HEK293 (cell line): Measurements from ENCODE around the gene MAVS.
A peak's percentile ranks its signal among the peaks of the same experiment; 100 is the strongest.

ENCODE experiments used
- CTCF ChIA-PET: fragments of 350-600 bp; formaldehyde crosslinking; extraction: SDS; loops from one replicate; lab custom pipeline; 2021; ENCODE audit warnings: antibody characterized with exemption; lab: Yijun Ruan, JAX
- POLR2A ChIA-PET: fragments of 300-600 bp; formaldehyde crosslinking; extraction: SDS; loops from one replicate; lab custom pipeline; 2020; ENCODE audit warnings: antibody characterized with exemption, inconsistent platforms; lab: Yijun Ruan, JAX
- H3K27ac ChIP-seq: fragments of 200-500 bp; sonication (Bioruptor generic); 2 replicates; pipeline ENCODE4 v1.5.1; 2014; ENCODE audit warnings: low read depth, low read length, control low read depth, inconsistent platforms; ENCODE audit errors: extremely low read depth
- H3K36me3 ChIP-seq, 2 experiments: fragments of 200-500 bp in 1 of 2; sonication (Bioruptor generic) in 1 of 2; 1 replicate in 1 of 2; 2 replicates in 1 of 2; pipeline ENCODE4 v1.5.1; 2014 to 2017; ENCODE audit warnings: inconsistent platforms in 2 of 2, low read length in 2 of 2; ENCODE audit not compliant: control insufficient read depth in 2 of 2, insufficient read depth in 1 of 2
- H3K4me1 ChIP-seq: fragments of 200-500 bp; sonication (Bioruptor generic); 2 replicates; pipeline ENCODE4 v1.5.1; 2014; ENCODE audit warnings: mild to moderate bottlenecking, low read length, inconsistent platforms; ENCODE audit not compliant: control insufficient read depth, insufficient read depth
- H3K4me3 ChIP-seq: 2 replicates; pipeline ENCODE4 v1.5.1; 2011; ENCODE audit warnings: low read depth, mild to moderate bottlenecking, control low read depth, low read length, moderate library complexity
- H3K9me3 ChIP-seq: fragments of 200-500 bp; sonication (Bioruptor generic); 2 replicates; pipeline ENCODE4 v1.5.1; 2014; ENCODE audit warnings: low read depth, low read length, inconsistent platforms; ENCODE audit not compliant: control insufficient read depth, insufficient read depth
- ZFP3 ChIP-seq: fragments of 450-650 bp; formaldehyde crosslinking; IDR thresholded peaks from 2 replicates; pipeline ENCODE4 v1.5.1; 2016; ENCODE audit warnings: low read depth, missing biosample characterization, missing genetic modification characterization
- ZFP37 ChIP-seq: fragments of 450-650 bp; formaldehyde crosslinking; IDR thresholded peaks from 2 replicates; pipeline ENCODE4 v1.5.1; 2016; ENCODE audit warnings: missing biosample characterization, missing genetic modification characterization
- ZNF140 ChIP-seq: fragments of 450-650 bp; formaldehyde crosslinking; IDR thresholded peaks from 2 replicates; pipeline ENCODE4 v1.5.1; 2016; ENCODE audit warnings: missing biosample characterization, missing genetic modification characterization
- ZNF157 ChIP-seq: fragments of 450-650 bp; formaldehyde crosslinking; IDR thresholded peaks from 2 replicates; pipeline ENCODE4 v1.5.1; 2016; ENCODE audit warnings: missing biosample characterization, missing genetic modification characterization
- ZNF248 ChIP-seq: fragments of 450-650 bp; formaldehyde crosslinking; IDR thresholded peaks from 2 replicates; pipeline ENCODE4 v1.5.1; 2017; ENCODE audit warnings: missing biosample characterization, missing genetic modification characterization
- ZNF266 ChIP-seq: fragments of 450-650 bp; formaldehyde crosslinking; IDR thresholded peaks from 2 replicates; pipeline ENCODE4 v1.5.1; 2016; ENCODE audit warnings: missing biosample characterization, missing genetic modification characterization, low read depth
- ZNF423 ChIP-seq: fragments of 450-650 bp; formaldehyde crosslinking; IDR thresholded peaks from 2 replicates; pipeline ENCODE4 v1.5.1; 2016; ENCODE audit warnings: missing biosample characterization, missing genetic modification characterization
- ZNF514 ChIP-seq: fragments of 450-650 bp; formaldehyde crosslinking; IDR thresholded peaks from 2 replicates; pipeline ENCODE4 v1.5.1; 2016; ENCODE audit warnings: missing biosample characterization, missing genetic modification characterization
- ZNF530 ChIP-seq: fragments of 450-650 bp; formaldehyde crosslinking; IDR thresholded peaks from 2 replicates; pipeline ENCODE4 v1.5.1; 2016; ENCODE audit warnings: low read depth, missing biosample characterization, missing genetic modification characterization
- ZNF626 ChIP-seq: fragments of 450-650 bp; sonication (Bioruptor Pico); formaldehyde crosslinking; IDR thresholded peaks from 2 replicates; pipeline ENCODE4 v1.5.1; 2018; ENCODE audit warnings: missing biosample characterization, missing genetic modification characterization, inconsistent platforms
- TF ChIP-seq, protein P1 (sequence below): fragments of 450-650 bp; formaldehyde crosslinking; IDR thresholded peaks from 2 replicates; pipeline ENCODE4 v1.5.1; 2016; ENCODE audit warnings: missing biosample characterization, missing genetic modification characterization
- TF ChIP-seq, protein P2 (sequence below): fragments of 450-650 bp; formaldehyde crosslinking; IDR thresholded peaks from 2 replicates; pipeline ENCODE4 v1.5.1; 2016; ENCODE audit warnings: missing biosample characterization, missing genetic modification characterization
- TF ChIP-seq, protein P3 (sequence below): fragments of 450-650 bp; formaldehyde crosslinking; IDR thresholded peaks from 2 replicates; pipeline ENCODE4 v1.5.1; 2016; ENCODE audit warnings: missing biosample characterization, missing genetic modification characterization
- TF ChIP-seq, protein P4 (sequence below): fragments of 450-650 bp; formaldehyde crosslinking; IDR thresholded peaks from 2 replicates; pipeline ENCODE4 v1.5.1; 2016; ENCODE audit warnings: missing biosample characterization, missing genetic modification characterization
- TF ChIP-seq, protein P5 (sequence below): fragments of 450-650 bp; formaldehyde crosslinking; IDR thresholded peaks from 2 replicates; pipeline ENCODE4 v1.5.1; 2016; ENCODE audit warnings: missing biosample characterization, missing genetic modification characterization
- TF ChIP-seq, protein P6 (sequence below): fragments of 450-650 bp; formaldehyde crosslinking; IDR thresholded peaks from 2 replicates; pipeline ENCODE4 v1.5.1; 2016; ENCODE audit warnings: missing biosample characterization, missing genetic modification characterization
- TF ChIP-seq, protein P7 (sequence below): fragments of 450-650 bp; formaldehyde crosslinking; IDR thresholded peaks from 2 replicates; pipeline ENCODE4 v1.5.1; 2016; ENCODE audit warnings: missing biosample characterization, missing genetic modification characterization, borderline replicate concordance
- TF ChIP-seq, protein P8 (sequence below): fragments of 450-650 bp; formaldehyde crosslinking; IDR thresholded peaks from 2 replicates; pipeline ENCODE4 v1.5.1; 2016; ENCODE audit warnings: missing biosample characterization, missing genetic modification characterization, low read depth

The MAVS gene

DNA sequence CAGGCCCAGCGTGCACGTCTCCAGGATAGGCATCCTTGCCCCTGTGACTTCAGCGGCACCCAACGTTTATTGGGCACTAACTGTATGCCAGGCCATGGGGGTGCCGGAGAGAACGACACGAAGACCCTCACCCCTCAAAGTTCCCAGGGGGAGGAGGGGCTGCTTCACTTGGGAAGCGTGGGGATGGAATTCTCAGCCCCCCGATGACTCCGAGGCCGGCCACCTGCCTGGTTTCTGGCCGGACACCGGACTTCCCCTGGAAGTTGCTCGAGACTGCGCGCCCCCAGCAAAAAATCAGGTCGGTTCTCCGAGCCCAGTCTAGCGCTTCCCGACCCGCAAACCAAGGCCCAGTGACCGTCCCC lies 275 bp upstream of the MAVS start (continued):
- TF ChIP-seq ZNF423 (tag by site-specific recombination) (no peak), ZNF248 (tag by site-specific recombination) (no peak), ZNF626 (tag by site-specific recombination) (no peak), ZNF157 (no peak), ZFP37 (tag by site-specific recombination) (peak; percentile 17; the same call in 1 of the 2 replicates), ZNF266 (tag by site-specific recombination) (no peak), ZNF514 (tag by site-specific recombination) (no peak), ZNF530 (tag by site-specific recombination) (no peak)
- TF ChIP-seq, protein P1, sequence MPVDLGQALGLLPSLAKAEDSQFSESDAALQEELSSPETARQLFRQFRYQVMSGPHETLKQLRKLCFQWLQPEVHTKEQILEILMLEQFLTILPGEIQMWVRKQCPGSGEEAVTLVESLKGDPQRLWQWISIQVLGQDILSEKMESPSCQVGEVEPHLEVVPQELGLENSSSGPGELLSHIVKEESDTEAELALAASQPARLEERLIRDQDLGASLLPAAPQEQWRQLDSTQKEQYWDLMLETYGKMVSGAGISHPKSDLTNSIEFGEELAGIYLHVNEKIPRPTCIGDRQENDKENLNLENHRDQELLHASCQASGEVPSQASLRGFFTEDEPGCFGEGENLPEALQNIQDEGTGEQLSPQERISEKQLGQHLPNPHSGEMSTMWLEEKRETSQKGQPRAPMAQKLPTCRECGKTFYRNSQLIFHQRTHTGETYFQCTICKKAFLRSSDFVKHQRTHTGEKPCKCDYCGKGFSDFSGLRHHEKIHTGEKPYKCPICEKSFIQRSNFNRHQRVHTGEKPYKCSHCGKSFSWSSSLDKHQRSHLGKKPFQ (tag by site-specific recombination), result no peak
- TF ChIP-seq, protein P2, sequence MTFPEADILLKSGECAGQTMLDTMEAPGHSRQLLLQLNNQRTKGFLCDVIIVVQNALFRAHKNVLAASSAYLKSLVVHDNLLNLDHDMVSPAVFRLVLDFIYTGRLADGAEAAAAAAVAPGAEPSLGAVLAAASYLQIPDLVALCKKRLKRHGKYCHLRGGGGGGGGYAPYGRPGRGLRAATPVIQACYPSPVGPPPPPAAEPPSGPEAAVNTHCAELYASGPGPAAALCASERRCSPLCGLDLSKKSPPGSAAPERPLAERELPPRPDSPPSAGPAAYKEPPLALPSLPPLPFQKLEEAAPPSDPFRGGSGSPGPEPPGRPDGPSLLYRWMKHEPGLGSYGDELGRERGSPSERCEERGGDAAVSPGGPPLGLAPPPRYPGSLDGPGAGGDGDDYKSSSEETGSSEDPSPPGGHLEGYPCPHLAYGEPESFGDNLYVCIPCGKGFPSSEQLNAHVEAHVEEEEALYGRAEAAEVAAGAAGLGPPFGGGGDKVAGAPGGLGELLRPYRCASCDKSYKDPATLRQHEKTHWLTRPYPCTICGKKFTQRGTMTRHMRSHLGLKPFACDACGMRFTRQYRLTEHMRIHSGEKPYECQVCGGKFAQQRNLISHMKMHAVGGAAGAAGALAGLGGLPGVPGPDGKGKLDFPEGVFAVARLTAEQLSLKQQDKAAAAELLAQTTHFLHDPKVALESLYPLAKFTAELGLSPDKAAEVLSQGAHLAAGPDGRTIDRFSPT, result peak; percentile 84; the same call in 1 of the 2 replicates
- TF ChIP-seq, protein P3, sequence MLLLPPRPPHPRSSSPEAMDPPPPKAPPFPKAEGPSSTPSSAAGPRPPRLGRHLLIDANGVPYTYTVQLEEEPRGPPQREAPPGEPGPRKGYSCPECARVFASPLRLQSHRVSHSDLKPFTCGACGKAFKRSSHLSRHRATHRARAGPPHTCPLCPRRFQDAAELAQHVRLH (tag by site-specific recombination), result no peak
- TF ChIP-seq, protein P4, sequence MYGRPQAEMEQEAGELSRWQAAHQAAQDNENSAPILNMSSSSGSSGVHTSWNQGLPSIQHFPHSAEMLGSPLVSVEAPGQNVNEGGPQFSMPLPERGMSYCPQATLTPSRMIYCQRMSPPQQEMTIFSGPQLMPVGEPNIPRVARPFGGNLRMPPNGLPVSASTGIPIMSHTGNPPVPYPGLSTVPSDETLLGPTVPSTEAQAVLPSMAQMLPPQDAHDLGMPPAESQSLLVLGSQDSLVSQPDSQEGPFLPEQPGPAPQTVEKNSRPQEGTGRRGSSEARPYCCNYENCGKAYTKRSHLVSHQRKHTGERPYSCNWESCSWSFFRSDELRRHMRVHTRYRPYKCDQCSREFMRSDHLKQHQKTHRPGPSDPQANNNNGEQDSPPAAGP, result peak; percentile 37; the same call in 1 of the 2 replicates
- TF ChIP-seq, protein P5, sequence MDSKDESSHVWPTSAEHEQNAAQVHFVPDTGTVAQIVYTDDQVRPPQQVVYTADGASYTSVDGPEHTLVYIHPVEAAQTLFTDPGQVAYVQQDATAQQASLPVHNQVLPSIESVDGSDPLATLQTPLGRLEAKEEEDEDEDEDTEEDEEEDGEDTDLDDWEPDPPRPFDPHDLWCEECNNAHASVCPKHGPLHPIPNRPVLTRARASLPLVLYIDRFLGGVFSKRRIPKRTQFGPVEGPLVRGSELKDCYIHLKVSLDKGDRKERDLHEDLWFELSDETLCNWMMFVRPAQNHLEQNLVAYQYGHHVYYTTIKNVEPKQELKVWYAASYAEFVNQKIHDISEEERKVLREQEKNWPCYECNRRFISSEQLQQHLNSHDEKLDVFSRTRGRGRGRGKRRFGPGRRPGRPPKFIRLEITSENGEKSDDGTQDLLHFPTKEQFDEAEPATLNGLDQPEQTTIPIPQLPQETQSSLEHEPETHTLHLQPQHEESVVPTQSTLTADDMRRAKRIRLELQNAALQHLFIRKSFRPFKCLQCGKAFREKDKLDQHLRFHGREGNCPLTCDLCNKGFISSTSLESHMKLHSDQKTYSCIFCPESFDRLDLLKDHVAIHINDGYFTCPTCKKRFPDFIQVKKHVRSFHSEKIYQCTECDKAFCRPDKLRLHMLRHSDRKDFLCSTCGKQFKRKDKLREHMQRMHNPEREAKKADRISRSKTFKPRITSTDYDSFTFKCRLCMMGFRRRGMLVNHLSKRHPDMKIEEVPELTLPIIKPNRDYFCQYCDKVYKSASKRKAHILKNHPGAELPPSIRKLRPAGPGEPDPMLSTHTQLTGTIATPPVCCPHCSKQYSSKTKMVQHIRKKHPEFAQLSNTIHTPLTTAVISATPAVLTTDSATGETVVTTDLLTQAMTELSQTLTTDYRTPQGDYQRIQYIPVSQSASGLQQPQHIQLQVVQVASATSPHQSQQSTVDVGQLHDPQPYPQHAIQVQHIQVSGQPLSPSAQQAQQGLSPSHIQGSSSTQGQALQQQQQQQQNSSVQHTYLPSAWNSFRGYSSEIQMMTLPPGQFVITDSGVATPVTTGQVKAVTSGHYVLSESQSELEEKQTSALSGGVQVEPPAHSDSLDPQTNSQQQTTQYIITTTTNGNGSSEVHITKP (tag by site-specific recombination), result peak; percentile 81; the same call in 1 of the 2 replicates

DNA sequence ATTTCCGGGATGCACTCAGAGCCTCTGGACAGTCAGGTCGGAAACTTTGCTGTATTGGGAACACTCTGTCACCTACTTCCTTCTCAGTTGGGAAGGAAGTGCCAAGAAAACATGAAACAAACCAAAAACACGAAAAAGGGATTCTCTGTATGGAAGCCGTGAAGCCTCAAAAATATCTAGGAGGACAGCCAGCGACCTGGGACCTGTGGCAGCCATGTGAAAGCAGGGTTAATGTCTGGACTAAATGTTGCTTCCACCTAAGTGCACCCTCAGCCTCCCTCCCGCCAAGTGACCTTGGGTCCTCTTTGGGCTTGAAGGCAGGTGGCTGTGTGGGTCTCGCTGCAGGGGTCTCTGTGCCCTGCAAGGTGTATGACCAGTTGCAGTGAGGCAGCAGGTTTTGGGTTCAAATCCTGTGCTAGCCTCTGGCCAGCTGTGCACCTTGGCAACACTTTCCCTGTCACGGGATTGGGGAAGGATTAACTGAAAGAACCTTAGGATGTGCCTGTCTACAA lies 851 bp downstream of the MAVS start:
- ChIA-PET CTCF (interaction anchor here (0.7 to 1.0 kb wide), 3 partner anchors 8 to 221 kb away, joined by 3 to 5 read pairs (median 3); no protein-coding TSS in a partner anchor), POLR2A (interaction anchor here (1.4 kb wide), 1 partner anchor 27 kb away, joined by 8 read pairs; the partner anchor contains the start of gene AP5S1)
- no peaks in the 10 kb centered on the region for H3K9me3 ChIP-seq
- peak overlapping the region; percentile 92 for H3K27ac ChIP-seq
- H3K4me1 ChIP-seq, result peaks cover 11% of the 10 kb centered on the region
- peak overlapping the region; percentile 94 for H3K4me3 ChIP-seq
- H3K36me3 ChIP-seq, result peaks cover 0 to 7% of the 10 kb centered on the region in 2 experiments; a peak in 2 of 3 replicates
- TF ChIP-seq, protein P6, sequence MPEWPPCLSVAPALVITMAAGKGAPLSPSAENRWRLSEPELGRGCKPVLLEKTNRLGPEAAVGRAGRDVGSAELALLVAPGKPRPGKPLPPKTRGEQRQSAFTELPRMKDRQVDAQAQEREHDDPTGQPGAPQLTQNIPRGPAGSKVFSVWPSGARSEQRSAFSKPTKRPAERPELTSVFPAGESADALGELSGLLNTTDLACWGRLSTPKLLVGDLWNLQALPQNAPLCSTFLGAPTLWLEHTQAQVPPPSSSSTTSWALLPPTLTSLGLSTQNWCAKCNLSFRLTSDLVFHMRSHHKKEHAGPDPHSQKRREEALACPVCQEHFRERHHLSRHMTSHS (tag by site-specific recombination), result no peak
- no peak for TF ChIP-seq ZFP3
- TF ChIP-seq ZNF140 (tag by site-specific recombination), result no peak
- TF ChIP-seq, protein P7, sequence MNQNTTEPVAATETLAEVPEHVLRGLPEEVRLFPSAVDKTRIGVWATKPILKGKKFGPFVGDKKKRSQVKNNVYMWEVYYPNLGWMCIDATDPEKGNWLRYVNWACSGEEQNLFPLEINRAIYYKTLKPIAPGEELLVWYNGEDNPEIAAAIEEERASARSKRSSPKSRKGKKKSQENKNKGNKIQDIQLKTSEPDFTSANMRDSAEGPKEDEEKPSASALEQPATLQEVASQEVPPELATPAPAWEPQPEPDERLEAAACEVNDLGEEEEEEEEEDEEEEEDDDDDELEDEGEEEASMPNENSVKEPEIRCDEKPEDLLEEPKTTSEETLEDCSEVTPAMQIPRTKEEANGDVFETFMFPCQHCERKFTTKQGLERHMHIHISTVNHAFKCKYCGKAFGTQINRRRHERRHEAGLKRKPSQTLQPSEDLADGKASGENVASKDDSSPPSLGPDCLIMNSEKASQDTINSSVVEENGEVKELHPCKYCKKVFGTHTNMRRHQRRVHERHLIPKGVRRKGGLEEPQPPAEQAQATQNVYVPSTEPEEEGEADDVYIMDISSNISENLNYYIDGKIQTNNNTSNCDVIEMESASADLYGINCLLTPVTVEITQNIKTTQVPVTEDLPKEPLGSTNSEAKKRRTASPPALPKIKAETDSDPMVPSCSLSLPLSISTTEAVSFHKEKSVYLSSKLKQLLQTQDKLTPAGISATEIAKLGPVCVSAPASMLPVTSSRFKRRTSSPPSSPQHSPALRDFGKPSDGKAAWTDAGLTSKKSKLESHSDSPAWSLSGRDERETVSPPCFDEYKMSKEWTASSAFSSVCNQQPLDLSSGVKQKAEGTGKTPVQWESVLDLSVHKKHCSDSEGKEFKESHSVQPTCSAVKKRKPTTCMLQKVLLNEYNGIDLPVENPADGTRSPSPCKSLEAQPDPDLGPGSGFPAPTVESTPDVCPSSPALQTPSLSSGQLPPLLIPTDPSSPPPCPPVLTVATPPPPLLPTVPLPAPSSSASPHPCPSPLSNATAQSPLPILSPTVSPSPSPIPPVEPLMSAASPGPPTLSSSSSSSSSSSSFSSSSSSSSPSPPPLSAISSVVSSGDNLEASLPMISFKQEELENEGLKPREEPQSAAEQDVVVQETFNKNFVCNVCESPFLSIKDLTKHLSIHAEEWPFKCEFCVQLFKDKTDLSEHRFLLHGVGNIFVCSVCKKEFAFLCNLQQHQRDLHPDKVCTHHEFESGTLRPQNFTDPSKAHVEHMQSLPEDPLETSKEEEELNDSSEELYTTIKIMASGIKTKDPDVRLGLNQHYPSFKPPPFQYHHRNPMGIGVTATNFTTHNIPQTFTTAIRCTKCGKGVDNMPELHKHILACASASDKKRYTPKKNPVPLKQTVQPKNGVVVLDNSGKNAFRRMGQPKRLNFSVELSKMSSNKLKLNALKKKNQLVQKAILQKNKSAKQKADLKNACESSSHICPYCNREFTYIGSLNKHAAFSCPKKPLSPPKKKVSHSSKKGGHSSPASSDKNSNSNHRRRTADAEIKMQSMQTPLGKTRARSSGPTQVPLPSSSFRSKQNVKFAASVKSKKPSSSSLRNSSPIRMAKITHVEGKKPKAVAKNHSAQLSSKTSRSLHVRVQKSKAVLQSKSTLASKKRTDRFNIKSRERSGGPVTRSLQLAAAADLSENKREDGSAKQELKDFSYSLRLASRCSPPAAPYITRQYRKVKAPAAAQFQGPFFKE, result no peak
- TF ChIP-seq, protein P8, sequence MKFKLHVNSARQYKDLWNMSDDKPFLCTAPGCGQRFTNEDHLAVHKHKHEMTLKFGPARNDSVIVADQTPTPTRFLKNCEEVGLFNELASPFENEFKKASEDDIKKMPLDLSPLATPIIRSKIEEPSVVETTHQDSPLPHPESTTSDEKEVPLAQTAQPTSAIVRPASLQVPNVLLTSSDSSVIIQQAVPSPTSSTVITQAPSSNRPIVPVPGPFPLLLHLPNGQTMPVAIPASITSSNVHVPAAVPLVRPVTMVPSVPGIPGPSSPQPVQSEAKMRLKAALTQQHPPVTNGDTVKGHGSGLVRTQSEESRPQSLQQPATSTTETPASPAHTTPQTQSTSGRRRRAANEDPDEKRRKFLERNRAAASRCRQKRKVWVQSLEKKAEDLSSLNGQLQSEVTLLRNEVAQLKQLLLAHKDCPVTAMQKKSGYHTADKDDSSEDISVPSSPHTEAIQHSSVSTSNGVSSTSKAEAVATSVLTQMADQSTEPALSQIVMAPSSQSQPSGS, result no peak
